ENCODE measurements around the gene CDH24.
A peak's percentile ranks its signal among the peaks of the same experiment; 100 is the strongest.

The CDH24 gene

GRCh38 chr14:23056956-23057756, at the start of gene CDH24:
Gene CDH24 (minus strand): TSS chr14:23057520. CDS start chr14:23055733, 1,787 bp downstream.
- Histone ChIP-seq H3K36me3 (replicated peaks) (peaks cover 34% of the 10 kb centered on the region), H3K9me3 (no peaks in the 10 kb centered on the region), H3K27me3 (ENCODE audit: low read depth) (no peaks in the 10 kb centered on the region), H3K4me1 (0 out of 2 replicates have a peak, but pooled peaks cover 8% of the 10 kb centered on the region), H3K4me3 (peak within 1 kb of the TSS; percentile 63)
- DNase-seq (ENCODE audit: low spot score in 2 of 2): peak; percentile 76 to 91
- in situ Hi-C loops (cut with MboI; ENCODE audit: low sequenced_read_pairs): loop anchor here (25.0 kb wide), 1 partner anchor 495 kb away; no protein-coding TSS in a partner anchor

GRCh38 chr14:23106747-23107045, 49.4 kb upstream of the CDH24 start:
- DNase-seq (ENCODE audit: low spot score in 2 of 2): no peak
- Histone ChIP-seq H3K27me3 (ENCODE audit: low read depth) (peaks cover 18% of the 10 kb centered on the region), H3K9me3 (peaks cover 5% of the 10 kb centered on the region; the same call in 1 of the 2 replicates), H3K4me1 (no peaks in the 10 kb centered on the region), H3K36me3 (replicated peaks) (no peaks in the 10 kb centered on the region), H3K4me3 (no peak overlapping the region)
- in situ Hi-C loops (cut with MboI; ENCODE audit: low sequenced_read_pairs): no loop called here

- Histone ChIP-seq H3K27me3 (ENCODE audit: low read depth) (peaks cover 8% of the 10 kb centered on the region), H3K9me3 (peaks cover 5% of the 10 kb centered on the region; the same call in 1 of the 2 replicates), H3K36me3 (replicated peaks) (no peaks in the 10 kb centered on the region), H3K4me3 (no peak overlapping the region), H3K4me1 (no peaks in the 10 kb centered on the region)
- no peak for DNase-seq (ENCODE audit: low spot score in 2 of 2)
- in situ Hi-C loops (cut with MboI; ENCODE audit: low sequenced_read_pairs): no loop called here
These were observed 48.1 kb upstream of the CDH24 start for GRCh38 chr14:23105348-23105824.

GRCh38 chr14:23104591-23105347, 47.4 kb upstream of the CDH24 start, which contains the start of gene CIROP:
Gene CIROP (minus strand): TSS chr14:23104989. CDS start chr14:23104920, 69 bp downstream.
- peaks cover 2% of the 10 kb centered on the region; the same call in 1 of the 2 replicates for H3K27me3 ChIP-seq (ENCODE audit: low read depth)
- H3K4me3 ChIP-seq: no peak within 1 kb of the TSS
- in situ Hi-C loops (cut with MboI; ENCODE audit: low sequenced_read_pairs): no loop called here
- H3K4me1 ChIP-seq: no peaks in the 10 kb centered on the region
- H3K9me3 ChIP-seq: peaks cover 5% of the 10 kb centered on the region; the same call in 1 of the 2 replicates
- DNase-seq (ENCODE audit: low spot score in 2 of 2): no peak
- H3K36me3 ChIP-seq (replicated peaks): no peaks in the 10 kb centered on the region

- Histone ChIP-seq H3K27me3 (ENCODE audit: low read depth) (peaks cover 2% of the 10 kb centered on the region; the same call in 1 of the 2 replicates), H3K9me3 (peaks cover 5% of the 10 kb centered on the region; the same call in 1 of the 2 replicates), H3K4me1 (no peaks in the 10 kb centered on the region), H3K4me3 (no peak overlapping the region), H3K36me3 (replicated peaks) (peaks cover under 1% of the 10 kb centered on the region; the same call in 1 of the 2 replicates)
- DNase-seq (ENCODE audit: low spot score in 2 of 2): no peak
- in situ Hi-C loops (cut with MboI; ENCODE audit: low sequenced_read_pairs): no loop called here
These were observed 46.8 kb upstream of the CDH24 start for GRCh38 chr14:23104070-23104590.

GRCh38 chr14:23103581-23103980, 46.3 kb upstream of the CDH24 start:
- no peak overlapping the region for H3K4me3 ChIP-seq
- peaks cover 2% of the 10 kb centered on the region; the same call in 1 of the 2 replicates for H3K27me3 ChIP-seq (ENCODE audit: low read depth)
- peaks cover 3% of the 10 kb centered on the region; the same call in 1 of the 2 replicates for H3K36me3 ChIP-seq (replicated peaks)
- in situ Hi-C loops (cut with MboI; ENCODE audit: low sequenced_read_pairs): no loop called here
- H3K9me3 ChIP-seq: peaks cover 2% of the 10 kb centered on the region; the same call in 1 of the 2 replicates
- no peaks in the 10 kb centered on the region for H3K4me1 ChIP-seq
- no peak for DNase-seq (ENCODE audit: low spot score in 2 of 2)

- in situ Hi-C loops (cut with MboI; ENCODE audit: low sequenced_read_pairs): no loop called here
- H3K4me1 ChIP-seq: no peaks in the 10 kb centered on the region
- peaks cover 9% of the 10 kb centered on the region for H3K36me3 ChIP-seq (replicated peaks)
- no peak for DNase-seq (ENCODE audit: low spot score in 2 of 2)
- no peak overlapping the region for H3K4me3 ChIP-seq
- no peaks in the 10 kb centered on the region for H3K9me3 ChIP-seq
- peaks cover 2% of the 10 kb centered on the region; the same call in 1 of the 2 replicates for H3K27me3 ChIP-seq (ENCODE audit: low read depth)
These were observed 45.5 kb upstream of the CDH24 start for GRCh38 chr14:23102801-23103200.

- Histone ChIP-seq H3K4me1 (peaks cover under 1% of the 10 kb centered on the region), H3K27me3 (ENCODE audit: low read depth) (peaks cover 2% of the 10 kb centered on the region; the same call in 1 of the 2 replicates), H3K9me3 (no peaks in the 10 kb centered on the region), H3K4me3 (no peak overlapping the region), H3K36me3 (replicated peaks) (peaks cover 16% of the 10 kb centered on the region)
- in situ Hi-C loops (cut with MboI; ENCODE audit: low sequenced_read_pairs): no loop called here
- no peak for DNase-seq (ENCODE audit: low spot score in 2 of 2)
These were observed 44.8 kb upstream of the CDH24 start for GRCh38 chr14:23101986-23102625.

- no peak for DNase-seq (ENCODE audit: low spot score in 2 of 2)
- Histone ChIP-seq H3K27me3 (ENCODE audit: low read depth) (peaks cover 2% of the 10 kb centered on the region; the same call in 1 of the 2 replicates), H3K4me1 (peaks cover 5% of the 10 kb centered on the region), H3K36me3 (replicated peaks) (peaks cover 18% of the 10 kb centered on the region), H3K9me3 (no peaks in the 10 kb centered on the region), H3K4me3 (no peak overlapping the region)
- in situ Hi-C loops (cut with MboI; ENCODE audit: low sequenced_read_pairs): no loop called here
These were observed 44.1 kb upstream of the CDH24 start for GRCh38 chr14:23101213-23101970.

- peaks cover 5% of the 10 kb centered on the region for H3K4me1 ChIP-seq
- no peaks in the 10 kb centered on the region for H3K9me3 ChIP-seq
- peaks cover 21% of the 10 kb centered on the region for H3K36me3 ChIP-seq (replicated peaks)
- peaks cover 2% of the 10 kb centered on the region; the same call in 1 of the 2 replicates for H3K27me3 ChIP-seq (ENCODE audit: low read depth)
- H3K4me3 ChIP-seq: no peak overlapping the region
- no peak for DNase-seq (ENCODE audit: low spot score in 2 of 2)
- in situ Hi-C loops (cut with MboI; ENCODE audit: low sequenced_read_pairs): no loop called here
These were observed 42.0 kb upstream of the CDH24 start for GRCh38 chr14:23099212-23099861.

GRCh38 chr14:23097786-23098185, 40.5 kb upstream of the CDH24 start:
- Histone ChIP-seq H3K9me3 (no peaks in the 10 kb centered on the region), H3K36me3 (replicated peaks) (peaks cover 29% of the 10 kb centered on the region), H3K4me1 (peaks cover 14% of the 10 kb centered on the region), H3K27me3 (ENCODE audit: low read depth) (no peaks in the 10 kb centered on the region), H3K4me3 (no peak overlapping the region)
- in situ Hi-C loops (cut with MboI; ENCODE audit: low sequenced_read_pairs): no loop called here
- DNase-seq (ENCODE audit: low spot score in 2 of 2): no peak
